WTC11 (cell line): ENCODE measurements around the gene TBL1X.

Source experiments
- FOXJ3 ChIP-seq: sonication (generic); formaldehyde crosslinking; IDR thresholded peaks from 2 replicates; pipeline ENCODE4 v1.9.0; 2021; ENCODE audit warnings: missing genetic modification reagents, mild to moderate bottlenecking, borderline replicate concordance
- FOXP1 ChIP-seq: sonication (generic); formaldehyde crosslinking; IDR thresholded peaks from 2 replicates; pipeline ENCODE4 v1.8.0; 2022; ENCODE audit warnings: missing genetic modification reagents, mild to moderate bottlenecking, moderate library complexity, borderline replicate concordance
- JUN ChIP-seq: sonication (generic); formaldehyde crosslinking; IDR thresholded peaks from 2 replicates; pipeline ENCODE4 v1.8.0; 2023; ENCODE audit warnings: mild to moderate bottlenecking, missing genetic modification reagents
- KAT7 ChIP-seq: sonication (generic); formaldehyde crosslinking; IDR thresholded peaks from 2 replicates; pipeline ENCODE4 v1.8.1; 2023; ENCODE audit warnings: missing genetic modification reagents, mild to moderate bottlenecking, borderline replicate concordance
- NR1H2 ChIP-seq: sonication (generic); formaldehyde crosslinking; IDR thresholded peaks from 2 replicates; pipeline ENCODE4 v1.9.0; 2021; ENCODE audit warnings: mild to moderate bottlenecking, moderate library complexity, missing genetic modification reagents
- NR2C2 ChIP-seq: sonication (generic); formaldehyde crosslinking; IDR thresholded peaks from 2 replicates; pipeline ENCODE4 v1.8.0; 2022; ENCODE audit warnings: mild to moderate bottlenecking, missing genetic modification reagents
- TP53 ChIP-seq: sonication (generic); formaldehyde crosslinking; IDR thresholded peaks from 2 replicates; pipeline ENCODE4 v1.8.1; 2023; ENCODE audit warnings: mild to moderate bottlenecking, missing genetic modification reagents
- TF ChIP-seq, protein P1 (sequence below): fragments of 200-600 bp; IDR thresholded peaks from 2 replicates; pipeline ENCODE4 v1.8.0; 2022; ENCODE audit warnings: antibody characterized with exemption
- TF ChIP-seq, protein P2 (sequence below): sonication (generic); formaldehyde crosslinking; IDR thresholded peaks from 2 replicates; pipeline ENCODE4 v1.8.1; 2023; ENCODE audit warnings: mild to moderate bottlenecking, moderate library complexity, missing genetic modification reagents
- TF ChIP-seq, protein P3 (sequence below): sonication (generic); formaldehyde crosslinking; conservative IDR thresholded peaks from 2 replicates; pipeline ENCODE4 v1.8.1; 2022; ENCODE audit warnings: mild to moderate bottlenecking, missing genetic modification reagents
- TF ChIP-seq, protein P4 (sequence below): sonication (generic); formaldehyde crosslinking; IDR thresholded peaks from 2 replicates; pipeline ENCODE4 v1.8.0; 2022; ENCODE audit warnings: mild to moderate bottlenecking, missing genetic modification reagents
- TF ChIP-seq, protein P5 (sequence below): sonication (generic); formaldehyde crosslinking; IDR thresholded peaks from 2 replicates; pipeline ENCODE4 v1.8.1; 2023; ENCODE audit warnings: mild to moderate bottlenecking, missing genetic modification reagents, moderate library complexity

DNA sequence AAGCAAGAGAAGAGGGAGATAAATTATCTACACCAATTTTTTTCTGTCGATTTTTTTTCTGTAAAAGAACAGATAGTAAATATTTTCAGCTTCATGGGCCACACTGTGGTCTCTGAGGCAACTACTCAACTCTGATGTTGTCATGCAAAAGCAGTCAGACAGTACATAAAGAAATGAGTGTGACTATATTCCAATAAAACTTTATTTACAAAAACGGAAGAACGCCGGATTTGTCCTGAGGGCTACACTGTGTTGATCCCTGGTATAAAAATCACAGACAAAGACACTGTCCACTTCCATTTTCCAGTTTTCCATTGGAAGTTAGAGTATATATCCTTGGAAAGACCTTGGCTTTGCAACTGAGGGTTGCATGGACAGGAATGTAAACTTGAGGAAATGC is 282.8 kb downstream of the TBL1X start:
- TF ChIP-seq, protein P1, sequence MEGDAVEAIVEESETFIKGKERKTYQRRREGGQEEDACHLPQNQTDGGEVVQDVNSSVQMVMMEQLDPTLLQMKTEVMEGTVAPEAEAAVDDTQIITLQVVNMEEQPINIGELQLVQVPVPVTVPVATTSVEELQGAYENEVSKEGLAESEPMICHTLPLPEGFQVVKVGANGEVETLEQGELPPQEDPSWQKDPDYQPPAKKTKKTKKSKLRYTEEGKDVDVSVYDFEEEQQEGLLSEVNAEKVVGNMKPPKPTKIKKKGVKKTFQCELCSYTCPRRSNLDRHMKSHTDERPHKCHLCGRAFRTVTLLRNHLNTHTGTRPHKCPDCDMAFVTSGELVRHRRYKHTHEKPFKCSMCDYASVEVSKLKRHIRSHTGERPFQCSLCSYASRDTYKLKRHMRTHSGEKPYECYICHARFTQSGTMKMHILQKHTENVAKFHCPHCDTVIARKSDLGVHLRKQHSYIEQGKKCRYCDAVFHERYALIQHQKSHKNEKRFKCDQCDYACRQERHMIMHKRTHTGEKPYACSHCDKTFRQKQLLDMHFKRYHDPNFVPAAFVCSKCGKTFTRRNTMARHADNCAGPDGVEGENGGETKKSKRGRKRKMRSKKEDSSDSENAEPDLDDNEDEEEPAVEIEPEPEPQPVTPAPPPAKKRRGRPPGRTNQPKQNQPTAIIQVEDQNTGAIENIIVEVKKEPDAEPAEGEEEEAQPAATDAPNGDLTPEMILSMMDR: no peak
- TF ChIP-seq, protein P2, sequence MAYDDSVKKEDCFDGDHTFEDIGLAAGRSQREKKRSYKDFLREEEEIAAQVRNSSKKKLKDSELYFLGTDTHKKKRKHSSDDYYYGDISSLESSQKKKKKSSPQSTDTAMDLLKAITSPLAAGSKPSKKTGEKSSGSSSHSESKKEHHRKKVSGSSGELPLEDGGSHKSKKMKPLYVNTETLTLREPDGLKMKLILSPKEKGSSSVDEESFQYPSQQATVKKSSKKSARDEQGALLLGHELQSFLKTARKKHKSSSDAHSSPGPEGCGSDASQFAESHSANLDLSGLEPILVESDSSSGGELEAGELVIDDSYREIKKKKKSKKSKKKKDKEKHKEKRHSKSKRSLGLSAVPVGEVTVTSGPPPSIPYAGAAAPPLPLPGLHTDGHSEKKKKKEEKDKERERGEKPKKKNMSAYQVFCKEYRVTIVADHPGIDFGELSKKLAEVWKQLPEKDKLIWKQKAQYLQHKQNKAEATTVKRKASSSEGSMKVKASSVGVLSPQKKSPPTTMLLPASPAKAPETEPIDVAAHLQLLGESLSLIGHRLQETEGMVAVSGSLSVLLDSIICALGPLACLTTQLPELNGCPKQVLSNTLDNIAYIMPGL: no peak
- TF ChIP-seq, protein P3, sequence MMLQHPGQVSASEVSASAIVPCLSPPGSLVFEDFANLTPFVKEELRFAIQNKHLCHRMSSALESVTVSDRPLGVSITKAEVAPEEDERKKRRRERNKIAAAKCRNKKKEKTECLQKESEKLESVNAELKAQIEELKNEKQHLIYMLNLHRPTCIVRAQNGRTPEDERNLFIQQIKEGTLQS (CRISPR knock-in tag): no peak
- TF ChIP-seq NR2C2 (CRISPR knock-in tag): no peak
- TF ChIP-seq, protein P4, sequence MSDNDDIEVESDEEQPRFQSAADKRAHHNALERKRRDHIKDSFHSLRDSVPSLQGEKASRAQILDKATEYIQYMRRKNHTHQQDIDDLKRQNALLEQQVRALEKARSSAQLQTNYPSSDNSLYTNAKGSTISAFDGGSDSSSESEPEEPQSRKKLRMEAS (CRISPR knock-in tag): no peak
- TF ChIP-seq FOXJ3 (CRISPR knock-in tag): no peak
- TF ChIP-seq JUN (CRISPR knock-in tag): no peak
- no peak for TF ChIP-seq TP53
- no peak for TF ChIP-seq KAT7
- no peak for TF ChIP-seq NR1H2
- no peak for TF ChIP-seq FOXP1 (CRISPR knock-in tag)
- TF ChIP-seq, protein P5, sequence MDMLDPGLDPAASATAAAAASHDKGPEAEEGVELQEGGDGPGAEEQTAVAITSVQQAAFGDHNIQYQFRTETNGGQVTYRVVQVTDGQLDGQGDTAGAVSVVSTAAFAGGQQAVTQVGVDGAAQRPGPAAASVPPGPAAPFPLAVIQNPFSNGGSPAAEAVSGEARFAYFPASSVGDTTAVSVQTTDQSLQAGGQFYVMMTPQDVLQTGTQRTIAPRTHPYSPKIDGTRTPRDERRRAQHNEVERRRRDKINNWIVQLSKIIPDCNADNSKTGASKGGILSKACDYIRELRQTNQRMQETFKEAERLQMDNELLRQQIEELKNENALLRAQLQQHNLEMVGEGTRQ (CRISPR knock-in tag): no peak
